ENCODE results near the gene HES6.
A peak's percentile ranks its signal among the peaks of the same experiment; 100 is the strongest.
"Not testable (repeated sequence)": the region's sequence is repeated elsewhere in the genome, so short reads cannot be mapped to it uniquely, and the experiment has no call there.

HES6 gene

DNA sequence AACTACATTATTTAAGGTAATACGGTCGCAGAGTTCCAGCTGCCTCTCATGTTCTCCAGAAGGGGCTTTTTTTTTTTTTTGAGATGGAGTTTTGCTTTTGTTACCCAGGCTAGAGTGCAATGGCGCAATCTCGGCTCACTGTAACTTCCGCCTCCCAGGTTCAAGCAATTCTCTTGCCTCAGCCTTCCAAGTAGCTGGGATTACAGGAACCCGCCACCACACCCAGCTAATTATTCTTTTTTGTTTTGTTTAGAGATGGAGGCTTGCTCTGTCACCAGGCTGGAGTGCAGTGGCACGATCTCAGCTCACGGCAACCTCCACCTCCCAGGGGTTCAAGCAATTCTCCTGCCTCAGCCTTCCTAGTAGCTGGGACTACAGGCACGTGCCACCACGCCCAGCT is 33.6 kb upstream of the HES6 start:
- DNase-seq (ENCODE audit: low read depth in 1 of 2, low spot score in 1 of 2), result not testable (repeated sequence)

DNA sequence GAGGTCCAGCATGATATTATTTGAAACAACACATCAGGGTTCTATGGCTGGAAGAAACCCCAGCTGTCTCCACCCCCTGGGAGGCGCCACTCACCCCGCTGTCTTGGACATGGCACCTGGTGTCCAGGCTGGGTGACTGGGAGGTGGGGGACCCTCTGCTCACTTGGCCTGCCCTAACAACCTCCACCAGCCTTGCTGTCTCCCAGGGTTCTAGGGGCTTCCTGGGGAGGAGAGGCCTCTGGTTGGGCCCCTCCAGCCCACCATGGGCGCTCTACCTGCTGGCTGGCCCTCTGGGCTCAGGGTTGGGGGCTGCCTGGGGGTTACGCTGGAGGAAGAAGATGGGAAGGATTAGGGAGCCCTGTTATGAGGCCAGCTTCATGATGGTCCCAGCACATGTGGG is 32.3 kb upstream of the HES6 start:
- no peak for DNase-seq (ENCODE audit: low read depth in 1 of 2, low spot score in 1 of 2)

DNA sequence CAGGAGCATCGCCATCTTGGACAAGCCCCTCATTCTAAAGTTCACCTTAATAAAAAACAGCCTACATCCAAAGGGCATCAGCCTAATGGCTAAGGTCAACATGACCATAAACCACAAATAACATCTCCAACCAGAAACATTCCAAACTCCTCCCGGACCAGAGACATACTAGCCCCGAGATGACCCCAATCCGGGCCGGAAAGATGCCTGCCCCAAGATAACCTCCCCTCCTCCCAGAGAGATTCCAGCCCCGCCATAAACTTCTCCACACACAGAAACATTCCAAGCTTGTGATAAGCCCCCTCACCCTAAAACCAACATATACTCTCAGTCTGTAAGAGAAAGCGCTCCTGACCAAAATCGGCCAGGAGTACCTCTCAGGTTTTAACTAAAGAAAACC is 31.8 kb upstream of the HES6 start:
- DNase-seq (ENCODE audit: low read depth in 1 of 2, low spot score in 1 of 2), result not testable (repeated sequence)

DNA sequence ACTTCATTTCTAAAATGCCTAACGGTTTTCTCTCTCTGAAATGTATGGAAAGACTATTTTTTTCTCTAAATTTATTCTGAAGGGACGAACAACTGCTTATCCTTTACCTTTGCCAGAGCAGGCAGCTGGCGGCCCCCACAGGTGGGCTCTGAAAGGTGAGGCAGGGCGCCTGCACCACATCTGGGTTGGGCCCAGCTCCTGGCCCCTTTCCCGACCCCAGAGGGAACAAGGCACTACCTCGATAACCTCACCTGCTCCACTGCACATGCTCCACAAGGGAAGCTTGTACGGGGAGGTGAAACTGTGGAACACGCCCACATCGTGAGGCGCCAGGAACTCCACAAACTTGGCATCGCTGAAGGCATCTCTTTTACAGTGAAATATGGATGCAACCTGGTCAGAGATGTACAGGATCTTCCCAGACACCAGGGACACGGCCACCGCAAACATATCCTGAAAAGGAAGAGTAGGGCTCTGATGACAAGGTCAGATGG is 31.3 kb upstream of the HES6 start:
- DNase-seq (ENCODE audit: low read depth in 1 of 2, low spot score in 1 of 2), result no peak

DNA sequence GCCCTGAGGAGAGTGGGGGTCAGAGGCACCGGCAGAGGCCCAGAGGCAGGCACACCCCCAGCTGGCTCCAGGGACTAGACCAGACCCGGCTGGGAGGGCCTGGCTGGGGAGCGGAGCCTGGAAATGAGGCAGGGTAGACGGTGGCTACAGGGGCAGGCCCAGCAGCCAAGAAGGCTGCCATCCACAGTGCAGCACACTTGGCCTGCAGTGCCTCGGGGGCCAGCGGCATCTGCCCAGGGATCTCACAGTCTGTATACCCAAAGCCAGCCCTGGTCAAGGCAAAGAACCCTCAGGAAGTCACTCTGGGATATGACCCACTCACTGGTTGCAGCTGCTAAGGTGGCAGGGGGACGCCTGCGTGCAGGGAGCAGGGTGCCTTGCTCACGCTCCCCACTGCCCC is 30.8 kb upstream of the HES6 start:
- DNase-seq (ENCODE audit: low read depth in 1 of 2, low spot score in 1 of 2), result no peak

DNA sequence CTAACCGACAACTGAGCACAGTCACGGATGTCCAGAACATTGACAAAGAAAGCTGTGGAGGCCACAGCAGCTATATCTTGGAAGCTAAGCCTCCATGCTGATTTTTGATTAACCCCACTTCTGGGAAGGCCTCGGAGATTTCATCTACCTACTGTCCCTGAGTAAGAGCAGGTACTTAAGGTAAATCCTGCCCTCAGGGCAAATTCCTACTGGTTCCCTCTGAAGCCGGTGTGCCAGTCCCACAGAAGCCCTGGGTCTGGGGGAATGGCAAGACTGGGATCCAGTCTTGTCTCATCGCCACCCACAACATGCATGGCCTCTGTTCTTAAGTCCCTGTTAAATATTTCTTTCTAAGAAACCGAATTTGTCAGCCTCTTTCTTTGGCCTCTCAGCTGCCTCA is 29.9 kb upstream of the HES6 start:
- DNase-seq (ENCODE audit: low read depth in 1 of 2, low spot score in 1 of 2), result no peak

- no peak for DNase-seq (ENCODE audit: low read depth in 1 of 2, low spot score in 1 of 2)
Observed at GRCh38 chr2:238267884-238268680, 28.2 kb upstream of the HES6 start.

DNA sequence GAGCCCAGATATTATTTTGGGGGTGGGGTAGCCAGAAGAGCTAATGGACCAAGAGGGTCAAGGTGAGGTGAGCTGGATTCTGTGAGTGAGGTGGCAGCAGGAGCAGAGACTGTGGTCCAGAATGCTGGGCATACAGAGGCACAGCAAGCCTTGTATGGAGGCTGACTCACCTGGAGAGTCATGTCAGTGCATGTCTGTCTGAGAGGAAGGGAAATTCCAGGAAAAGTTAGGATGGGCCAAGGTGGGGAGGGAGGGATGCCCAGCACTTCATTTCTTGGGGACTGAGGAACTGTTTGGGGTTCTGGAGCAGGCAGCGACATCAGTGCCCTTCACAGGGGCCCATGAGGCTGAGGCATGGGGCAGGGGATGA is 27.5 kb upstream of the HES6 start:
- no peak for DNase-seq (ENCODE audit: low read depth in 1 of 2, low spot score in 1 of 2)

DNA sequence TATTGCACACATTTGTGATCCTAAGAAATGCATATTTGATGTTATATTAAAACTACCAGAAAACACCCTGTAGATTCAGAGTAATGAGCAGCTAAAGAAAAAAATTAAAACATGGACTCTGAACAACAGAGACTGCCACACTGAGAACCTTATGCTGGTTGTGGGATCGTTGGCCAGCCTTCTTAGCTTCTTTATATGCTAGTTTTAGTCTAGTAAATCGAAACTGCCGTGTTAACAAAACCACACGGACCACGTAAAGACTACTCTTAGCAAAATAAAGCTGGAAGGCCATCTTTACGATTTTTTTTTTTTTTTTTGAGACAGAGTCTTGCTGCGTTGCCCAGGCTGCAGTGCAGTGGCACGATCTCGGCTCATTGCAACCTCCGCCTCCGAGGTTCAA is 25.8 kb upstream of the HES6 start:
- no peak for DNase-seq (ENCODE audit: low read depth in 1 of 2, low spot score in 1 of 2)

DNA sequence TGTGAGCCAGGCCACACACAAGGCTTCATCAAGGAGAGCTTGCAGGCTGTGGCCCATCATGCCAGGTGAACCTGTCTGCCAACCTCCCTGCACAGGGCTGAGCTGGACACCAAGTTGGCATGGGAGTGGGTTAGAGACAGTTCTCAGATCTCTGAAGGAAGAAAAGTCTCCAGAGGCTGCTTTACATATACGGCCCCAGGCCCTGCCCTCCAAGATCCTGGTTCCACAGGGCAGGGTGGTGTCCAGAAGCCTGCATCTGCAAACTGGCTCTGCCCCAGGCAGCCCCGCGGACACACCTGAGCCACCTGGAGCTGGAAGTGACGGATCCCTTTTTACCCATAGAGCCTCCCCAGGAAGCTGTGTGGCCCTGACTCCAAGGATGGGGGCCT is 24.2 kb upstream of the HES6 start:
- DNase-seq (ENCODE audit: low read depth in 1 of 2, low spot score in 1 of 2), result no peak

DNA sequence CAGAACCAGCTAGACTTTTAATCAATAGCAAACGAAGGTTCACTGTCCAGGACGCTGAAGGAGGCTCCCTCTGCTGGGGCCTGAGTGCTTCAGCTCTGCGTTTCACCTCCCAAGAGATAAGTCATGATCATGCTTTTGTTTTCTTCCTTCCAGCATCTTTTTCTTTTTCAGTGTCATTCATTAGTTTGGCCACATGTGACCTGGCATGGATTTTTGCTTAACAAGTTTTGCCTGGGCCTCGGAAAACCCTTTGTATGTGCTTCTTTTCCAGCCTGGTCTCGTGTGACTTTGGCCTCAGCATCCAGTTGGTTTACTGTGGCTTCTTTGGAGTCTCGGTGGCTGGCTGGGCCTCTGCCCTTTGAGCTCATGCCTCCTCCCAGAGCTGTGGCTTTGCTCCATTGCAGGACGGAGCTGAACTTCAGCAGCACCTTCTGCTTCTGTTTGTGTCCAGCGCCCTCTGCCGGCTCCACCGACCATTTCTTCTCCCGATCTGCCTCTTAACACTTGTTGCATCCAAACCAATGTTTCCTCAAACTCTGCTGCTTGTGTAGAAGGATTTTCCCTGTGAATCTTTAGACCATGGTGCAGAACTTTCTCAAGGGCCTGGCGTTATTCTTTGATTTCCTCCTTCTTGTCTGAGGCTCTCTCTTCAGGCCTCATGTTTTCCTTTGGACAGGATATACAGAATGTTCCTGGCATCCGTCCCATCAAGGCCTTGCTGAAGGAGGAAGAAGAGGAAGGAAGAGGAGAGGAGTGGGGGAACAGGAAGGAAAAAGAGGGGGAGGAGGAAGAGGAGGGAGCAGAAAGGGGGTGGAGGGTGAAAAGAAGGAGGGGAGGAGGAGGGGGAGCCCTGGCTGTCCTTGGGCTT is 23.6 kb upstream of the HES6 start:
- DNase-seq (ENCODE audit: low read depth in 1 of 2, low spot score in 1 of 2), result peak; percentile 46 to 56

DNA sequence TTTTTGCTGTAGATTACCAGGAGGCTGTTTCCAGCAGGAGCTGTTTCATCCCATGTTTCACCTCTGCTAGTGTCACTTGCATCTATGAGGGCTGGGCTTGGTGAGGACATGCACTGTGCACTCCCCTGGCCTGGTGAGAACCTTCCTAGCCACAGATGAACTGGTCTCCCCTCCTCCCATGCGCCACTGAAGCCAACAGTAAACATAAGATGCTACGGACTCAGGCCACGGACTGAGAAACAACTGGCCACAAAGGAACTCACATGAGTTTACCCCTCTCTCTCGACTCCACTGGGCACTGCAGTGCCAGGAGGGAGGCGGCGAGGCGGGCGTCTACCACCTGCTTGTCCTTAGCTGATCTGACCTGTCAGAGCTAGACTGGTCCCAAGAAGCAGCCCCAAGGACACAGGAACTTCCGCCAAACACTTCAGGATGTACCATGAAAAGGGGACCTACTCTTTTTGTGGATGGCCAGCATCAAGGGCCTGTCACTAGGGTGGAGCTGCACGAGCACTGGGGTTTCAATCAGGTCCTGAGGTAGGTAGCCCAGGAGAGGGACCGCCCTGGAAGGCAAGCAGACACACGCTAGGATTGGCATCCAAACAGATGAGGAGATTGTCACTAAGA is 22.8 kb upstream of the HES6 start:
- no peak for DNase-seq (ENCODE audit: low read depth in 1 of 2, low spot score in 1 of 2)

GRCh38 chr2:238261718-238262375 is 22.0 kb upstream of the HES6 start:
- DNase-seq (ENCODE audit: low read depth in 1 of 2, low spot score in 1 of 2), result no peak

DNA sequence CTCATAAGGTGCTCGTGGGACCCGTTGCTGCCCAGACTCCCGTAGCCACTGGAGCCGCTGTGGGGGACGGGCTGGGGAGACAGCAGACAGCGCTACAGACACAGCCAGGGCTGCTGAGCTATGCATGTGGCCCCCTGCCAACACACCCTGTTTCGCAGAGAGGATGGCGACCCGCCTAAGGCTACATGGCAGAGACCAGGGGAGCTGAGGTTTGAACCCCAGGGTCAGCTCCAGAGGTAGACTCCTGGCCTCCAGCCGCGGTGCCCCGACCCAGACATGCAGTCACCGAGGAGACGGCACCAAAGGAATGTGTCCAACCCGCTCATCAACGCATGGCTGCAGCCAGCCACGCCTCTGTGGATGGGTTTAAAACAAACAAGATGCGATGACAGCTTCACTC is 21.0 kb upstream of the HES6 start:
- DNase-seq (ENCODE audit: low read depth in 1 of 2, low spot score in 1 of 2), result no peak

DNA sequence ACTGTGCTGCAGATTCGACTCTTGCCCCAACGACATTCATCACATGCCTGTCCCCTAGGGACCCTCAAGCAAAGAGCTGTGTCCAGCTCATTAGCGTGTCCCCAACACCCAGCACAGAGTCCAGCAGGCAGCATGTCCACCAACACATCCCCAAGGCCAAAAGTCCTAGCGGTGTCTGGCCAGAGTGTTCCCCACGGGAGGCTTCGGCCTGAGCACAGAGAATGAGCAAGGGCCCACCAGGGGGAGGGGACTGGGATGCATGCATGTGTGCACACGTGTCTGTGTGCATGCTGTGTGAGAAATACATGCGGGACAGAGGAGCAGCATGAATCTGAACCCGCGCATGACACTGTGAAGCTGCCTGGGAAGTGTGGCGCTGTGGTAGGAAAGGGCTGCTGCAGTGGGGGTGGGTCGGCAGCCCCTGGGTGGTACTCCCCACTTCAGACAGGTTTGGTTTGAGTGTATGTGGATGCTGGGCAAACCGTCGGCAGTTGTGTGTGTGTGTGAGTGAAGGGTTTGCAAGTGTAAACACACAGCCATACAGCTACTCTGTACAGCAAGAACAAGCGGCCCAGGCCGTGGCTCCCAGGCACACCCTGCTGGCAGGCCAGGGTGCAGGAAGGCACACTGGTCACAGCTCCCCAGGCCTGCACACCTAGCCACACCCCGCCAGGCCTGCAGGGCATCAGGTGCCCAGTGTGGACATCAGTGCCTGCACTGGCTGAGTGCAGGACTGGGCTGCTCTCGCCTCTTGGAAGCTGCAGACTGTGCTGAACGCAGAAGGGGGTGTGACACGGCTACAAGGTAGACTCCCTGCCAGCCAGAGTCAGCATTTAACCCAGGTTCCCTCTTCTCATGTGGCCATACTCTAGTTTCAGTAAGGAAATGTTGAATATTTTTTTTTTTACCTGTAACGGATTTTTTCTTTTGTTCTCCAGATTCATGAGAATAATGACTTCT is 19.5 kb upstream of the HES6 start:
- DNase-seq (ENCODE audit: low read depth in 1 of 2, low spot score in 1 of 2), result no peak

GRCh38 chr2:238257786-238258700 is 18.2 kb upstream of the HES6 start:
- DNase-seq (ENCODE audit: low read depth in 1 of 2, low spot score in 1 of 2), result no peak

DNA sequence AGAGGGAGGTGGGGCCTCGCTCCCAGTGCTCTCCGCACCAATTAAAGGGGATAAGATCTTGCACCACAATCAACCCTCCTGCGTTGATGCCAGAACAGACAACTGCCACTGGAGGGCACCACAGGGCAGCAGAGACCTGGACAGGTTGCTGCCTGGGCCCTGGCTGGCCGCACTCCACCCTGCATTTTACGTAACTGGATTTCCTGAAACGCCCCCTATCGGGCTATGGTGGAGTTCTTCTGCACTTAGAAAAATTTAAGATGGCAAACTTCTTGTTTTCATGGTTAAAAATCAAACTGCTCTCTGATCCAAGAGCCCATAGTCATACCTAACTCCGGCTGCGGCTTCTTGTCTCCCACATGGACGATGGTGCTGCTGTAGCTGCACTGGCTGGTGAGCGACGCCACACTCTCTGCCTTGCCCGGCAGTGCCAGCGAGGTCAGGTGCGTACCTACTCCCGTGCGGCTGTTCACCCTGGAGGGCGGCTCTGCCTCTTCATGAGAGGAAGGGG is 16.8 kb upstream of the HES6 start:
- peak; percentile 38 to 45 for DNase-seq (ENCODE audit: low read depth in 1 of 2, low spot score in 1 of 2)

- no peak for DNase-seq (ENCODE audit: low read depth in 1 of 2, low spot score in 1 of 2)
Observed at GRCh38 chr2:238256111-238256510, 16.3 kb upstream of the HES6 start.

- no peak for DNase-seq (ENCODE audit: low read depth in 1 of 2, low spot score in 1 of 2)
Observed at GRCh38 chr2:238255636-238256035, 15.8 kb upstream of the HES6 start.

Measured in activated T-helper 1 cell treated with anti-CD3 and anti-CD28 coated beads, Interleukin-2, amount 50 U/mL, for 16 hours (primary cell).